Fibroblast of mammary gland (primary cell): ENCODE data around the gene NUP50.

Source experiments
- DNase-seq: peaks from one replicate; pipeline ENCODE4 v3.0.0-alpha.2; 2010; ENCODE audit warnings: low read depth
- H3K4me3 ChIP-seq: 2 replicates; pipeline ENCODE4 v1.5.1; 2011; ENCODE audit warnings: low read depth, mild to moderate bottlenecking, low read length, moderate library complexity; ENCODE audit not compliant: control insufficient read depth
- TF ChIP-seq, protein P1 (sequence below): conservative IDR thresholded peaks from 2 replicates; pipeline ENCODE4 v1.5.1; 2011; ENCODE audit warnings: low read depth, low read length, inconsistent platforms; ENCODE audit not compliant: control insufficient read depth, insufficient read depth

NUP50 gene

DNA sequence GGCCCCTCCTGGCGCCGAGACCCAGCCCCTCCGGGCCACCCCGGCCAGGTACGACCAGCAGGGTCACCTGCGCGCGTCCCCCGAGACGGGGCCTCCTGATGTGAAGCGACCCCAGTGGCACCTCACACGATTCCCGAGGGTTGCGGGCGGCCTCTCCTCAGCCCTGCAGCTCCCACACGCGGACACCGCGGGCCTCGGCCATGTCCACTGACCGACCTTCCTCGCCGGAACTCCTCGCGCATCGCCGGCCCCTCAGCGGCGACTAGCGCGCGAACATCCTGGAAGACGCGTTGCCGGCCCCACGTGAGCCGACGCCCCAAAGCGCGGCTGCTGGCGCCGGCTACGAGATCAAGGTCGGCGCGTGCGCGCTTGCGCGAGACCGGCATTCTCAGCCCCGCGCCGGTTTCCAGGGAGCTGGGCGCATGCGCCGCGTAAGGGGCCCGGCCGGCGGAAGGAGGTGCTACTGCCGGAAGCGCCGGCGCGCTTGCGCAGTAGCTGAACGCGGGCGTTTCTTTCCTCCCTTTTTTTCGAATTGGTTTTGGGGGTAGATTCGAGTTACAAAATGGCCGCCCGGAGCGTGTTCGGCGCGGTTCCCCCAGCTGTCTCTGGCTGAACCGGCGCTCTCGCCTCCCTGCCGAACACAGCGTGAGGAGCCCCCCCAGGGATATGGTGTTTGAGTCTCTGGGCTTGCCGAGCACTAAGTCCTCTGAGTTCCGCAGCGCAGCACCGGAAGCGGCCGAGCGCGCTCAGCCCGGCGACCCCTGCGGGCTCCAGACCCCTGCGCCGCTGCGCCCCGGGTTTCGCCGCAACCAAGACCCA, at the start of gene NUP50:
Gene NUP50 (plus strand): TSS at position 475 of the 819 bp plus-strand sequence. CDS start 4,253 bp downstream, outside the sequence.
- peak within 1 kb of the TSS; percentile 66 for H3K4me3 ChIP-seq
- TF ChIP-seq, protein P1, sequence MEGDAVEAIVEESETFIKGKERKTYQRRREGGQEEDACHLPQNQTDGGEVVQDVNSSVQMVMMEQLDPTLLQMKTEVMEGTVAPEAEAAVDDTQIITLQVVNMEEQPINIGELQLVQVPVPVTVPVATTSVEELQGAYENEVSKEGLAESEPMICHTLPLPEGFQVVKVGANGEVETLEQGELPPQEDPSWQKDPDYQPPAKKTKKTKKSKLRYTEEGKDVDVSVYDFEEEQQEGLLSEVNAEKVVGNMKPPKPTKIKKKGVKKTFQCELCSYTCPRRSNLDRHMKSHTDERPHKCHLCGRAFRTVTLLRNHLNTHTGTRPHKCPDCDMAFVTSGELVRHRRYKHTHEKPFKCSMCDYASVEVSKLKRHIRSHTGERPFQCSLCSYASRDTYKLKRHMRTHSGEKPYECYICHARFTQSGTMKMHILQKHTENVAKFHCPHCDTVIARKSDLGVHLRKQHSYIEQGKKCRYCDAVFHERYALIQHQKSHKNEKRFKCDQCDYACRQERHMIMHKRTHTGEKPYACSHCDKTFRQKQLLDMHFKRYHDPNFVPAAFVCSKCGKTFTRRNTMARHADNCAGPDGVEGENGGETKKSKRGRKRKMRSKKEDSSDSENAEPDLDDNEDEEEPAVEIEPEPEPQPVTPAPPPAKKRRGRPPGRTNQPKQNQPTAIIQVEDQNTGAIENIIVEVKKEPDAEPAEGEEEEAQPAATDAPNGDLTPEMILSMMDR, result no peak
- peak; percentile 96 for DNase-seq

- TF ChIP-seq, protein P1, result no peak
- H3K4me3 ChIP-seq, result no peak overlapping the region
- DNase-seq, result no peak
Measured at GRCh38 chr22:45120440-45120839, 43.3 kb upstream of the NUP50 start.

GRCh38 chr22:45120931-45121330, 42.8 kb upstream of the NUP50 start:
- DNase-seq, result peak; percentile 56
- TF ChIP-seq, protein P1, result no peak
- H3K4me3 ChIP-seq, result no peak overlapping the region

DNA sequence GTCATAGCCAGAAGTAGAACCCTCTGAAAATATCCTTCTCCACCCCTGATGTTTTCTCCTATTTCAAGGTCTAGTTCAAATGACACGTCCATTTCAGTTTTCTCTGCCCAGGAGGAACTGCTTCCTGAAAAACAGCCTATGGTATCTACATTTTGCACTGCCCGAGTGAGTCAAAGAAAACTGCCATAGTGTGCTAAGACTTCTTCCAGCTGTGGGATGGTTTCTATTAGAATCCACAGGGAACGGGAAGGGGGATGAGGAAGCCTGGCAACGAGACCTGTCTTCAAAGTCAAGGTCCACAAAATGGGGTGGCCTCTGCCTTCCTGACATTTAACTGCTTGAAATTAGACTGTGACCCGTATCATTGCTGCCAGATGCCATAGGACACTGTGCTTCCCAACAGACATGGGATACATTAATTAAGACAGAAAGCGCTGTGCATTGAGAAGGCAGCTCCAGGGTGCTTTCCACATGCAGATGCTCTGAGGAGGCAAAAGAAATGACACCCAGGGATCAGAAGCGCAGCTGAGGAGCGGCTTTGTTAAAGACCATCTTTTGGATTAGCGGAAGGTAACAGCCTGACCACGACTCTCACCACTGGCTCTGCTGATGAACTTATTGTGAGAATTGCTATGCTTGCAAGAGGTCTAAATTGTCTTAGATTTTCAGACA, 39.4 kb upstream of the NUP50 start:
- TF ChIP-seq, protein P1, result no peak
- peak; percentile 20 for DNase-seq
- no peak overlapping the region for H3K4me3 ChIP-seq

- peak; percentile 85 for DNase-seq
Measured at GRCh38 chr22:45125188-45125587, 38.5 kb upstream of the NUP50 start.

GRCh38 chr22:45127866-45128265, 35.9 kb upstream of the NUP50 start:
- TF ChIP-seq, protein P1, result no peak
- DNase-seq, result peak; percentile 41
- no peak overlapping the region for H3K4me3 ChIP-seq

More at GRCh38 chr22:45125188-45125587, 38.5 kb upstream of the NUP50 start:
- H3K4me3 ChIP-seq, result no peak overlapping the region
- TF ChIP-seq, protein P1, result no peak
